ENCODE measurements around the gene AMBRA1.

GRCh38 chr11:46377290-46377689 is 216.5 kb downstream of the AMBRA1 start:
- TF ChIP-seq CTCF (IDR thresholded peaks at IDR 0.05) (no peak), POLR2A (IDR thresholded peaks at IDR 0.05) (no peak)

Data from upper lobe of left lung (tissue), 4 donors.